VCaP (cell line): ENCODE results near the gene GNA12.

Experiments used
- H3K27ac ChIP-seq: fragments of 450-650 bp; 2 replicates; pipeline ENCODE4 v1.5.1; 2017
- TF ChIP-seq, protein P1 (sequence below): fragments of 450-650 bp; conservative IDR thresholded peaks from 2 replicates; pipeline ENCODE4 v1.5.1; 2017; ENCODE audit warnings: mild to moderate bottlenecking, moderate library complexity

The GNA12 gene

DNA sequence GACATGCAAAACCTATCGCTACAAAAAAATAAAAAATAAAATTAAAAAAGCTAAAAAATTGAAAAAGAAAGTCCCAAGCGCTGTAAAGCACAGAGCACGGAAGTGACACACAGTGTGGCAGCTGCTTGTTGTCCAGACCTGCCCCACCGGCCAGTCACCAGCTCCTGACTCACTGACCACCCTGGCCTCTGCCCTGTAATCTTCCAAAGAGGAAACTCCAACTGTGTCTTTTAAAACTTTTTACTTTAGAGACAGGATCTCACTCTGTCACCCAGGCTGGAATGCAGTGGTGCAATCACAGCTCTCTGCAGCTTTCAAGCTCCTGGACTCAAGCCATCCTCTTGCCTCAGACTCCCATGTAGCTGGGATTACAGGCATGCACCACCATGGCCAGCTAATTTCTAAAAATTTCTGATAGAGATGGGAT, 23.6 kb downstream of the GNA12 start:
- H3K27ac ChIP-seq, result no peak overlapping the region
- TF ChIP-seq, protein P1, sequence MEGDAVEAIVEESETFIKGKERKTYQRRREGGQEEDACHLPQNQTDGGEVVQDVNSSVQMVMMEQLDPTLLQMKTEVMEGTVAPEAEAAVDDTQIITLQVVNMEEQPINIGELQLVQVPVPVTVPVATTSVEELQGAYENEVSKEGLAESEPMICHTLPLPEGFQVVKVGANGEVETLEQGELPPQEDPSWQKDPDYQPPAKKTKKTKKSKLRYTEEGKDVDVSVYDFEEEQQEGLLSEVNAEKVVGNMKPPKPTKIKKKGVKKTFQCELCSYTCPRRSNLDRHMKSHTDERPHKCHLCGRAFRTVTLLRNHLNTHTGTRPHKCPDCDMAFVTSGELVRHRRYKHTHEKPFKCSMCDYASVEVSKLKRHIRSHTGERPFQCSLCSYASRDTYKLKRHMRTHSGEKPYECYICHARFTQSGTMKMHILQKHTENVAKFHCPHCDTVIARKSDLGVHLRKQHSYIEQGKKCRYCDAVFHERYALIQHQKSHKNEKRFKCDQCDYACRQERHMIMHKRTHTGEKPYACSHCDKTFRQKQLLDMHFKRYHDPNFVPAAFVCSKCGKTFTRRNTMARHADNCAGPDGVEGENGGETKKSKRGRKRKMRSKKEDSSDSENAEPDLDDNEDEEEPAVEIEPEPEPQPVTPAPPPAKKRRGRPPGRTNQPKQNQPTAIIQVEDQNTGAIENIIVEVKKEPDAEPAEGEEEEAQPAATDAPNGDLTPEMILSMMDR, result no peak

- TF ChIP-seq, protein P1, result no peak
- H3K27ac ChIP-seq, result no peak overlapping the region
Observed at GRCh38 chr7:2819954-2820397, 24.1 kb downstream of the GNA12 start.

GRCh38 chr7:2819161-2819953, 24.8 kb downstream of the GNA12 start:
- H3K27ac ChIP-seq, result no peak overlapping the region
- TF ChIP-seq, protein P1, result no peak

- H3K27ac ChIP-seq, result no peak overlapping the region
- TF ChIP-seq, protein P1, result no peak
Observed at GRCh38 chr7:2818653-2819052, 25.5 kb downstream of the GNA12 start.

DNA sequence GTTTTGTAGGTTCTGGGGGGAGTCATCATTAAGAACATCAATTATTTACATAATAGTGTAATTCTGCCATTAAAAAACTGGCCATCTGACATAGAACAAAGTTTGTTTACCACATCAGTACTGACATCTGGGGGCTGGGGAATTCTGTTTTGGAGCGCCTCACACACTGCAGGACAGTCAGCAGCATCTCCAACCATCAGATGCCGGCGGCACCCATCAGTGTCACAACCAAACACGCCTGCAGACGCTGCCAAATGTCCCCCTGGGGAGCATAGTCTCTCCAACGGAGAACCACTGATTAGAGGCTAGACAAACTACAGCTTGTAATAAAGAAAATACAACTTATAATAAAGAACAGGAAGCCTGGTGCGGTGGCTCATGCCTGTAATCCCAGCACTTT, 26.0 kb downstream of the GNA12 start:
- TF ChIP-seq, protein P1, result no peak
- no peak overlapping the region for H3K27ac ChIP-seq

GRCh38 chr7:2817456-2817855, 26.7 kb downstream of the GNA12 start:
- no peak overlapping the region for H3K27ac ChIP-seq

DNA sequence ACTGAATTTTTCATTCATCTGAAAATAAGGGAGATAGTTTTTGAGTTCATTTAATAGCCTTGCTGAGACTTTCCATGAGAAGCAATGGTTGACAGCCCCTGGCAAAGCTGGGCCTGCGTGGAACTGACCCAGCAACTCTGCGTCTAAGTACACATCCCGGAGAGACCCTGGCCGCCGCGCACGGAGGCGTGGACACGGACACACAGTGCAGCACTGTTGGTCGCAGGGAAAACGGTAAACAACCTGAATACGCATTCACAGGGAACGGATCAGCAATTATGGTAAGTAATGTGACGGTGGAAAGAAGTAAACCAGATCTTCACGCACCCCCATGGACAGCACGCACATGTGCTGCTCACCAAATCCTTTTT, 28.2 kb downstream of the GNA12 start:
- TF ChIP-seq, protein P1, result no peak
- no peak overlapping the region for H3K27ac ChIP-seq

More at GRCh38 chr7:2817456-2817855, 26.7 kb downstream of the GNA12 start:
- TF ChIP-seq, protein P1, result no peak
